ENCODE results near the gene ELP1.

GRCh38 chr9:108855888-108856287 lies 78.0 kb downstream of the ELP1 start, which contains the start of gene ACTL7B:
- TF ChIP-seq EZH2 (IDR thresholded peaks at IDR 0.05) (no peak), POLR2AphosphoS5 (IDR thresholded peaks at IDR 0.05; ENCODE audit: borderline replicate concordance, low read depth, low read length) (no peak)
